Measurements from ENCODE around the gene HNF1A.
"Not testable (repeated sequence)": the region's sequence is repeated elsewhere in the genome, so short reads cannot be mapped to it uniquely, and the experiment has no call there.

Gene HNF1A

DNA sequence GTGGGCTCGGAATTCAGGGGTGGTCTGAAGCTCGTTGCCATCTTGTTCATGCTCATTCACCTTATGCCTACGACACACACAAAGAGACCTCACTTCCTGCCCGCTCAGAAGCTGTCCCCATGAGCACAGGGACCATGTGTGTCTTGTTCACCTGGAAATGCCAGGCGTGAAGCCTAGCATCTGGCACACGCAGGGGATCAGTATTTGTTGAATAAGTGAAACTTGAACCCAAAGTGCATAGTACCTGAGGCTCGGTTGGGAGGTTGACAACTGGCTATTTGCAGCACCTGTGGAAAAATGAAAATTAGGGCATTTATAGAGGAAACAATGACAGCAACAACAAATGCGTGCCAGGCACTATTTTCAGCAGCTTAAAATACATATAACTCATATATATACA lies 32.5 kb downstream of the HNF1A start:
- no peak for DNase-seq (ENCODE audit: low read depth, low spot score)

DNA sequence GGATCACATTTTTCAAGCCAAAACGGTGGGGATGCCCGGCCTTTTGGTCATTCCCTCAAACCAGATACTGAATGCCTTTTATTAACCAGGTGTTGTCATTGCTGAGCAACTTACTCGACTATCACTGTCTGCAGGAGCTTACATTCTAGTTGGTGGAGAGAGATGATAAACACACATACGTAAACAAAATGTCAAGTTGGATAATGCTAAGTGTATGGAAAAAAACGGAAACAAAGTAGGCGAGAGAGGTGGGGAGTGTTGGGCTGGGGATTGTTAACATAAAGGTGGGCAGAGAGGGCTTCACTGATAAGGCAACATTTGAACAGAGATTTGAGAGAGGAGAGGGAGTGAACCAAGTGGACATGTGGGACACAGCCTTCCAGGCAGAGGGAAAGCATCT lies 33.5 kb downstream of the HNF1A start:
- DNase-seq (ENCODE audit: low read depth, low spot score), result no peak

DNA sequence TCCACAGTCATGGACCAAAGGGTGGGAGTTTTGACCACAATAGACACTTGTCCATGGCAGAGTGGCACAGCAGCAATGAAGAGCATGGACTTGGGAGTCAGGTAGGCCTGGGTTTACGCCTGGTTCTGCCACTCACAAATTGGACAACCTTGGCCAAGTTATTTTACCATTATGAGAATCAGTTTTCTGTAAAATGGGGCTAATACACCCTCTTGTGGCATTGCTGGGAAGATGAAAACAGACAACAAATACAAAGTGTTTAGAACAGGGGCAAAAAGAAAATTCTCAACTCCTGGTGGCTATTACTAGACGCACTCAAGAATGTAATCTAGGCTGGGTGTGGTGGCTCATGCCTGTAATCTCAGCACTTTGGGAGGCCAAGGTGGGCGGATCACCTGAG lies 35.4 kb downstream of the HNF1A start:
- no peak for DNase-seq (ENCODE audit: low read depth, low spot score)

DNA sequence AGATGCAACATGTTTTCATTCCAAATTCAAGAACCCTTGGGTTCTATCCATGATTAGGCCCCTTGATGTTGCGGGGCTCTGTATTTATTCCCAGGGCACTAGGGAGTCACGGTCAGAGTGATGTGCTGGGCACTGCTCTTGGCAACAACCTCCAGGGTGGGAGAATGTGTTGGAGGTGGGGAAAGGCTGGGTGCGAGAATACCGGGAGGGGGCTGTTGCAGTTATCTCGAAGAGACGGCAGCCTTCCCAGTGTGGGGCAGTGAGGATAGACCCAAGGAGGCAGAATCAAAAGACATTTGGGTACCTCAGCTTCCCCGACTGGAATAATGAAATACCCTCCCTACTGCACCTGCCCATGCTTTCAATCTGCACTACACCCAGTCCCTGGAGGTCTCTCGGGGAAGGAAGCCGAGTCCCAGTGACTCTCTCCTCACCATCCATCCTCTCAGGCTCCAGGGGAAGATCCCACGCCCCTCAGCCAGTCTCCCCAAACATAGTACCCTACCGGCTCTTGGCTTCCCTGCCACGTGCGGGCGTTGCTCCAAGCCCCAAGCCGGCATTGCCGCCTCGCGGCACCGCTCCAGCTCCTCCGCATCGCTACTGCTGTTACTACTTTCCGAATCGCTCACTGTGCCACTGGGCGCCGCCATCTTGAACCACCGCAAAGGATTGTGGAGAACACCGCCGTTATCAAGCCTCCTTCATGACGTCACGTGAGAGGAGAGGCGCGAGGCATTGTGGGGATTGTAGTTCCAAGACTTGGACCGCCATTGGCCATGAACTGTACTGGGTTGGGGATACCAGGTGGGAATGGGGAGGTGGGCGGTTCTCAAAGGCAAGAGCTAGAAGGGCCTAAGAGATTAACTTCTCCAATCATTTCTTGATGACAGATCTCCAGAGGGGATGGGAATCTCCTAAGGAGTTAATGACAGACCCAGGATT lies 37.8 kb downstream of the HNF1A start, which contains the start of gene C12orf43:
C12orf43 (minus strand) TSS at position 663 of the 942 bp plus-strand sequence; CDS start at position 650, 13 bp downstream.
- DNase-seq (ENCODE audit: low read depth, low spot score), result peak; percentile 90

GRCh38 chr12:121017966-121018491 lies 39.7 kb downstream of the HNF1A start:
- no peak for DNase-seq (ENCODE audit: low read depth, low spot score)

- DNase-seq (ENCODE audit: low read depth, low spot score), result no peak
These were observed 40.7 kb downstream of the HNF1A start for GRCh38 chr12:121018860-121019617.

DNA sequence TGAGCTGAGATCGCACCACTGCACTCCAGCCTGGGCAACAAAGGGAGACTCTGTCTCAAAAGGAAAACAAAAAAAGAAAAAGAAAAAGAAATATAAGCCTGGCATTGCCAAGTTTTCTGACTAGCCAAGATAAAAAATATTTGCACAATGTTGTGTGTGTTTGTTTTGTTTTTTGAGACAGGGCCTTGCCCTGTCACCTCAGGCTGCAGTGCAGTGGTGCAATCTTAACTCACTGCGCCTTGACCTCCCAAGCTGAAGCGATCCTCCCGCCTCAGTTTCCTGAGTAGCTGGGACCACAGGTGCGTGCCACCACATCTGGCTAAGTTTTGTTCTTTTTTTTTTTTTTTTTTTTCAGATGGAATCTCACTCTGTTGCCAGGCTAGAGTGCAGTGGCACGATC lies 43.4 kb downstream of the HNF1A start:
- no peak for DNase-seq (ENCODE audit: low read depth, low spot score)

DNA sequence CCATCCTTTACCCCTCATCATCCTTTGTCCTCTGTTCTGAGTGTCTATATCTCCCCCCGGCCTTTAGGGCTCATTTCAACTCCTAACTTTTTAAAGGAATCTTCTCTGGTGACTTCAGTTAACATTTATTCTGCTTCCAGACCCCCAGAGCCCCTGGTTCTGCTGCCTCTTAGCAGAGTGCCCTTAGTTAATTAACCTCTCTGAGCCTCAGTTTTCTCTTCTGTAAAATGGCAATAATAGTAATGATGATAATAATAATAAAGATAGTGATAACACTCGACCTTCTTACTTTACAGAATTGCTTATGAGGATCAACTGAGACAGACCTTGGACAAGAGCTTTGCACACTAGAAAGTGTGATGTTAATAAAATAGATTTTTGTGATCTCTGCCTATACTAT lies 44.4 kb downstream of the HNF1A start:
- DNase-seq (ENCODE audit: low read depth, low spot score), result no peak

- DNase-seq (ENCODE audit: low read depth, low spot score), result no peak
These were observed 45.5 kb downstream of the HNF1A start for GRCh38 chr12:121023799-121024198.

DNA sequence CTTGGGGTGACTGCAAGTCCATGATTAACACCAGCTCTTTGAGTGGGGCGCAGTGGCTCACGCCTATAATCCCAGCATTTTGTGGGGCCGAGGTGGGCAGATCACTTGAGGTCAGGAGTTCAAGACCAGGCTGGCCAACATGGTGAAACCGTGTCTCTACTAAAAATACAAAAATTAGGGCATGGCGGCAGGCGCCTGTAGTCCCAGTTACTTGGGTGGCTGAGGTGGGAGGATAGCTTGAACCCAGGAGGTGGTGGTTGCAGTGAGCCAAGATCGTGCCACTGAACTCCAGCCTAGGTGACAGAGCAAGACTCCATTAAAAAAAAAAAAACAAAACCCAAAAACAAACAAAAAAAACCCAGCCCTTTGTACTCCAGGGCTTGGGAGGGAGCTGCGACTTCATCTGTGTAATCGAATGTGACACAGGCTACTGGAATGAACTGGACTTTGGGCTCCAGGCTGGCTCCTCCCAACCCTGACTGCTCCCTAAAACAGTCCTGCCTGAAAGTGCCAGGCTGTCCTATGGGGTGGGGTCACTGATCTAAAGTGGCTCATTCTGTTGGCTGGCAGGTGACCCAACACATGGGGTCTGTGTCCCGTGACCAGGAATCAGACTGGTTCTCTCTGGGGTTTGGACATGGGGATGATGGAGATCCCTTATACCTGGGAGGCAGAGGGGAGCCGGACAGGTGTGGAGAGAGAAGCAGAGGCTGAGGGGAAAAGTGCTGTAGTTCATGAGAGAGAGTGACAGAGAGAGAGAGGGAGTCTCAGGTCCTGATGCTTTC lies 47.3 kb downstream of the HNF1A start:
- no peak for DNase-seq (ENCODE audit: low read depth, low spot score)

- peak; percentile 68 for DNase-seq (ENCODE audit: low read depth, low spot score)
These were observed 48.1 kb downstream of the HNF1A start for GRCh38 chr12:121026274-121027045.

- DNase-seq (ENCODE audit: low read depth, low spot score), result peak; percentile 75
These were observed 52.4 kb downstream of the HNF1A start for GRCh38 chr12:121030576-121031212.

DNA sequence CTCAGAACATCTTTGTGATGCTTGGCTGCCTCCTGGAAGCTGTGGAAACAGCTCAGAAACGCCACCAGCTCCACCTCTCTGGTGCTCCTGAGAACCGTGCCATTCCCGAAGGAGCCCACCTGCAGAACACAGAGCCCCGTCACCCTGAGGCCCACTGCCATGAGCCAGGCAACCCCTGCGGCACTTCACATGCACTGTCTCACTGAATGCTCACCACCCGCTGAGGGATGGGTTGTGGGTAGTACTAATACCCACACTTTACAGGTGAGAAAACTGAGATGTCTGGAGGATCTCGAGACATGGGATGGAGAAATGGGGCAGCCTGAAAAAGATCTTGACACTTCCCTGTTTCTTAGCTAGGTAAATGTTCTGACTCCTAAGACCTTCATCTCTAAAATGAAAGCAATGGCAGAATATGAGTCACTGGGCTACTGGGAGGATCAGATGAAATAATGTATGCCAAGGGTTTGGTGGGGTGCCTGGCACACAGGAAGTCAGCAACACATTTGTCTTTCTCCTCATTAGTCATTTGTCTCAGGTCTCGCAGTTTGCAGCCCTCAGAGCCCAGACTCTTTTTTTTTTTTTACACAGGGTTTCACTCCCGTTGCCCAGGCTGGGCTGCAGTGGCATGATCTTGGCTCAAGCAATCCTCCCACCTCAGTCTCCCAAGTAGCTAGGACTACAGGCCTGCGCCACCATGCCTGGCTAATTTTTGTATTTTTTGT lies 55.4 kb downstream of the HNF1A start:
- no peak for DNase-seq (ENCODE audit: low read depth, low spot score)

DNA sequence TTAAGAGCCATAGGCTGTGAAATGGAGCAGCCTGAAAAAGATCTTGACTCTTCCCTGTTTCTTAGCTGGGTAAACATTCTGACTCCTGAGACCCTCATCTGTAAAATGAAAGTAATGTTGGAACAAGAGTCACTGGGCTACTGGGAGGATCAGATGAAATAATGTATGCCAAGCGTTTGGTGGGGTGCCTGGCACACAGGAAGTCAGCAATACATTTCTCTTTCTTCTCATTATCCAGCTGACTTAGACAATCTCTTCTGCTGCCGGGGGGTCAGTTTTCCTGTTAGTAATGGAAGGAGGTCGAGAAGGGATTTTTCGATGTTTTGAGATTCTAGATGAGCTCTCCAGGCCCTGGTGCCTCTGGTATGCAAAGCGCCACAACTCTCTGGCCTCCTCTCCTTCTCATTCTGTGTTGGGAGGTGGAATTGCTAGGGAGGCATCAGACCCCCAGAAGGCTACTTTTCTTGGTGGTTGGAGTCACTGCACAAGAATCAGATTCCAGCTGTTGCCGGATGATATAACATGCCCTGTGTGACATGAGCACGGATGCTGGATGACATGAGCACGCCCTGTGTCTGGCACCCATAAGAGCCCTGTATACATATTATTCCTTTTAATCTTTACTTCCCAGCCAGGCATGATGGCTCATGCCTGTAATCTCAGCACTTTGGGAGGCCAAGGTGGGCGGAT lies 56.4 kb downstream of the HNF1A start:
- no peak for DNase-seq (ENCODE audit: low read depth, low spot score)

GRCh38 chr12:121036810-121037326 lies 58.5 kb downstream of the HNF1A start:
- DNase-seq (ENCODE audit: low read depth, low spot score), result no peak

DNA sequence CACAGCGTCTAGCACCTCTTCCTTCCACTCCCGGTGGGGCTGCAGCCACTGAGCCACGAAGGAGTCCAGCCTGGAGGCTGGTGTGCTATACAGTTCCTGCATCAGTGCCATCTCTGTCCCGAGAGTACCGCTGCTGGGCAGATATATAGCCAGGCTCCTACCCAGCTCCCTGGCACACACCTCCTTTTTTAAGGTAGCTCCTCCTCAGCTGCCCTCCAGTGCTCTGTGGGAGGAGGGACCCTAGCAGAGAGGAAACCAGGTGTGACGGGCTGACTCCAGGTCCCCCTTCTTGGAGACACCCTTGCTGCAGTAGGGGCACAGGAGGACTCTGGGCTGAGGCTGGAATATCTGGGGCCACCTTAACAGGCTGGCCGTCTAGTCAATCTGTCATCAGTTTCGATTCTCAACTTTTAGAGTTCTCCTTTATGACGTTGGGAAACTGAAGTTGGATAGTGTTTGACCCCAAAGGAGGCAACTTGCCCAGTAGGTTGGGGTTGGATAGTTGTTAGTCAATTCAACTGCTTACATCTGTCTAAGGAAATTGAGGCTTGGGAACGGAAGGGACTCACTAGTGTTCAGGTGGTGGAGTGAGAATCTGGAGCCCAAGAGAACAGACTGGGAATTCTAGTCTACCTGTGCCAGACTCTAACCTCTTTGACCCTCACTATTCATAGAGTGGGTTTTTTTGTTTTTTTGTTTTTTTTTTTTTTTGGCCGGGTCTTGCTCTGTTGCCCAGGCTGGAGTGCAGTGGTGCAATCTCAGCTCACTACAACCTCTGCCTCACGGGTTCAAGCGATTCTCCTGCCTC lies 60.7 kb downstream of the HNF1A start, which contains the start of gene OASL:
OASL (minus strand) TSS at position 386 of the 808 bp plus-strand sequence; CDS start at position 111, 275 bp downstream.
- no peak for DNase-seq (ENCODE audit: low read depth, low spot score)

DNA sequence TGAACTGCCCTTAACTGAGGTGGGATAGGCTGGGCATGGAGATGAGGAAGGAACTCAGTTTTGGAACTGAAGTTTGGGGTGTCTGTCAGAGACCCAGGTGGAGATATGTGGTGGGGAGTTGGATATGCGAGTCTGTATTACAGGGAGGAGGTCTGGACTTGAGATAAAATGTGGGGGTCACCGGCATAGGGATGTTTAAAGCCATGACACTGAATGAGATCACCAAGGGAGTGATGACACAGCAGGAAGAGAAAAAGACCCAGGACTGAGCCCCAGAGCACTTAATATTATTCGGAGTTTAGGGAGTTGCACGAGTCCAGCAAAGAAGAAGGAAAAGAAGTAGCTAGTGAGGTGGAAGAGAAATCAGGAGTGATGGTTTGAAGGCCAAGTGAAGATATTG lies 64.7 kb downstream of the HNF1A start:
- no peak for DNase-seq (ENCODE audit: low read depth, low spot score)

DNA sequence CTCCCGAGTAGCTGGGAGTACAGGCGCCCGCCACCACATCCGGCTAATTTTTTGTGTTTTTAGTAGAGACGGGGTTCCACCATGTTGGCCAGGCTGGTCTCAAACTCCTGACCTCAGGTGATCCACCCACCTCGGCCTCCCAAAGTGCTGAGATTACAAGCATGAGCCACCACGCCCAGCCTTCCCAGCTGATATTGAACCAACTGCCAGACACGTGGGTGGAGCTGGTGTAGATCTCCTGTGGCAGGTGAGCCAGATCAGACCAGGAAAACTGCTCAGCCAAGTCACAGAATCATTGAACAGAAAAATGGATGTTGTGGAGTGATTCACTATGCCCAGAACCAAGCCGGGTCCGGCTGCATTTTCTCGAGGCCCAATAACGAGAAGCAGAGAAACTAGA lies 69.1 kb downstream of the HNF1A start:
- DNase-seq (ENCODE audit: low read depth, low spot score), result not testable (repeated sequence)

Measured in ELF-1 (cell line).